Activated naive CD8-positive, alpha-beta T cell treated with anti-CD3 and anti-CD28 coated beads, Interleukin-2, amount 50 U/mL, for 24 hours (primary cell): ENCODE results near the gene SETDB1.

ENCODE experiments used
- ATAC-seq: fragments of 150-1000 bp; cut with Tn5 transposase; one replicate; pipeline ENCODE4 v1.10.0; 2021
- DNase-seq: peaks from one replicate; pipeline ENCODE4 v3.0.0; 2021
- H3K27ac Mint-ChIP-seq: one replicate; pipeline ENCODE4 v1.8.0; 2021; ENCODE audit warnings: mild to moderate bottlenecking, mixed read lengths
- H3K27me3 Mint-ChIP-seq: one replicate; pipeline ENCODE4 v1.8.0; 2021; ENCODE audit warnings: mixed read lengths
- H3K36me3 Mint-ChIP-seq: one replicate; pipeline ENCODE4 v1.8.0; 2021; ENCODE audit warnings: low read depth, mixed read lengths
- H3K4me1 Mint-ChIP-seq: one replicate; pipeline ENCODE4 v1.8.0; 2021; ENCODE audit warnings: mixed read lengths
- H3K4me3 Mint-ChIP-seq: one replicate; pipeline ENCODE4 v1.8.0; 2021; ENCODE audit warnings: mild to moderate bottlenecking, moderate library complexity, mixed read lengths
- H3K9me3 Mint-ChIP-seq: one replicate; pipeline ENCODE4 v1.8.0; 2021; ENCODE audit warnings: mixed read lengths

Gene SETDB1

GRCh38 chr1:150963321-150964163 lies 37.4 kb downstream of the SETDB1 start:
- no peak overlapping the region for H3K4me3 Mint-ChIP-seq
- H3K4me1 Mint-ChIP-seq = peaks cover 1% of the 10 kb centered on the region
- H3K27ac Mint-ChIP-seq = no peak overlapping the region
- H3K27me3 Mint-ChIP-seq = no peaks in the 10 kb centered on the region
- no peak for DNase-seq
- ATAC-seq = no peak
- H3K9me3 Mint-ChIP-seq = no peaks in the 10 kb centered on the region
- peaks cover 77% of the 10 kb centered on the region for H3K36me3 Mint-ChIP-seq

- ATAC-seq = no peak
- no peak for DNase-seq
- Mint-ChIP-seq H3K9me3 (no peaks in the 10 kb centered on the region), H3K4me3 (no peak overlapping the region), H3K36me3 (peaks cover 77% of the 10 kb centered on the region), H3K27me3 (no peaks in the 10 kb centered on the region), H3K4me1 (peaks cover 1% of the 10 kb centered on the region), H3K27ac (no peak overlapping the region)
These were observed 38.0 kb downstream of the SETDB1 start for GRCh38 chr1:150964164-150964489.

GRCh38 chr1:150965605-150966004 lies 39.4 kb downstream of the SETDB1 start:
- no peaks in the 10 kb centered on the region for H3K9me3 Mint-ChIP-seq
- no peak overlapping the region for H3K4me3 Mint-ChIP-seq
- peaks cover 67% of the 10 kb centered on the region for H3K36me3 Mint-ChIP-seq
- no peak for ATAC-seq
- H3K4me1 Mint-ChIP-seq = peaks cover 7% of the 10 kb centered on the region
- no peak overlapping the region for H3K27ac Mint-ChIP-seq
- no peaks in the 10 kb centered on the region for H3K27me3 Mint-ChIP-seq
- no peak for DNase-seq

- H3K9me3 Mint-ChIP-seq = no peaks in the 10 kb centered on the region
- H3K4me1 Mint-ChIP-seq = peaks cover 11% of the 10 kb centered on the region
- H3K4me3 Mint-ChIP-seq = no peak overlapping the region
- no peak for DNase-seq
- H3K27ac Mint-ChIP-seq = no peak overlapping the region
- H3K36me3 Mint-ChIP-seq = peaks cover 64% of the 10 kb centered on the region
- ATAC-seq = no peak
- H3K27me3 Mint-ChIP-seq = no peaks in the 10 kb centered on the region
These were observed 39.8 kb downstream of the SETDB1 start for GRCh38 chr1:150966011-150966410.

DNA sequence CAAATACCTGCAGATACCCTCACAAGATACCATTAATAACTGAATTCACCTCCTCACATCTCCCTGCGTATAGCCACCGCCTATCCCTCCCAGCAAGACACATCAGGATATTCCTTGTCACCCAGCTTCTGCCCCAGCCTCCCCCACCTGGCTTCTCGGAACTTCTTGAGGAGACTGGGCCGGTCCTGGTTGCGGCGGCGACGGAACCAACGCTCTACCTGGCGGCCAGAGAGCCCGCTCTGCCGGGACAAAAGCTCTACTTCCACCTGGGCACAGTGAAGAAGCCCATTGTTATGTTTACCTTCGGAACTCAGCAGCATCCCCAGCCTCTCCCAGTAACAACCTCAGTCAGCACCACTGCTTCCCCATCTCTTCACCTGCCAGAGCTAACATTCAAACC lies 41.8 kb downstream of the SETDB1 start:
- no peak for ATAC-seq
- H3K27ac Mint-ChIP-seq = peak overlapping the region; percentile 14
- peaks cover 59% of the 10 kb centered on the region for H3K36me3 Mint-ChIP-seq

GRCh38 chr1:150968491-150968890 lies 42.3 kb downstream of the SETDB1 start:
- ATAC-seq (no peak), DNase-seq (no peak)
- H3K27me3 Mint-ChIP-seq = no peaks in the 10 kb centered on the region
- no peak overlapping the region for H3K4me3 Mint-ChIP-seq
- peaks cover 60% of the 10 kb centered on the region for H3K36me3 Mint-ChIP-seq
- H3K4me1 Mint-ChIP-seq = peaks cover 35% of the 10 kb centered on the region
- H3K9me3 Mint-ChIP-seq = no peaks in the 10 kb centered on the region
- H3K27ac Mint-ChIP-seq = no peak overlapping the region

More for the DNA sequence above, 41.8 kb downstream of the SETDB1 start:
- H3K4me1 Mint-ChIP-seq = peaks cover 29% of the 10 kb centered on the region
- H3K4me3 Mint-ChIP-seq = no peak overlapping the region
- DNase-seq = no peak
- H3K9me3 Mint-ChIP-seq = no peaks in the 10 kb centered on the region
- H3K27me3 Mint-ChIP-seq = no peaks in the 10 kb centered on the region

- H3K4me1 Mint-ChIP-seq = peaks cover 36% of the 10 kb centered on the region
These were observed 43.5 kb downstream of the SETDB1 start for GRCh38 chr1:150969626-150970025.

GRCh38 chr1:150970808-150971582 lies 44.8 kb downstream of the SETDB1 start:
- peak overlapping the region; percentile 22 for H3K4me3 Mint-ChIP-seq
- peaks cover 40% of the 10 kb centered on the region for H3K36me3 Mint-ChIP-seq
- DNase-seq = no peak

More at GRCh38 chr1:150969626-150970025, 43.5 kb downstream of the SETDB1 start:
- DNase-seq = no peak
- ATAC-seq = no peak
- Mint-ChIP-seq H3K36me3 (peaks cover 51% of the 10 kb centered on the region), H3K27ac (peak overlapping the region; percentile 35), H3K9me3 (no peaks in the 10 kb centered on the region), H3K27me3 (no peaks in the 10 kb centered on the region), H3K4me3 (no peak overlapping the region)

DNA sequence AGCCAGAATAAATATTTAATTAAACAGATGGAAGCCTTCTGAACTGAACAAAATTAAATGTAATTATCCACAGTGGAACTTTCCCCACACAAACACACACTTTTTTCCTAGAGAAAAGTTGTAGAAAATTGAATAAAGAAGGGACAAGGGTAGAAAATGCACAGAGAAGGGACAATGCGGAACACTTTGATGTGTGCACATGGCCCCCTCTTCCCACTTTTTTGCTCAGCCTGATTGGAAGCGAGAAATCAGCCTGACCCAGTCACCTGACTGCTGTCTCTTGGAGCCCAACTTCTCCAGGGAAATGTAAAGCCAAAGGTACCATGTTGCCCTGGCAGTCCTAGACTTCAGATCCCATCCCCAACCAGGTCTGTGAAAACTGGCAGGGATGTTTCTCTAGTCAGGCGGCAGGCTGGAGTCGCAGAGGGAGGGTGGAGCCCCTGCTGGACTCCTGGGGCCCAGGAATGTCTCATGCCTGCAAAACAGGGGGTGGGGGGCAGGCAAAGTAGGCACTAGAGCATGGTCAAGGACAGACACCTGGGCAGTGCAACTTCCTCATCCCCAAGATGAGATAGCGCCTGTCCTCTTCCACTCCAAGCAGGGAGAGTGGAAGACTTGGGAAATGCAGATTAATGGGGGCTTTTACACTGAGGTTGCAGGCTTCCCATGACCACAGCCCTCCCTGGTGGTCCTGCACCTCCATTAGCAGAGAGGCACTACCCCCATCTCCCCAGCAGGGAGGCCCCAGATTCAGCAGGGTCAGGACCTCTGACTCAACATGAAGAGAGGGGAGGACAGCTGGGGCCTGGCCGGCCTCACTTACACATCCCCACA lies 45.6 kb downstream of the SETDB1 start:
- ATAC-seq = no peak
- H3K4me3 Mint-ChIP-seq = peak overlapping the region; percentile 90
- peaks cover 51% of the 10 kb centered on the region for H3K4me1 Mint-ChIP-seq
- H3K27me3 Mint-ChIP-seq = no peaks in the 10 kb centered on the region
- H3K9me3 Mint-ChIP-seq = no peaks in the 10 kb centered on the region
- H3K27ac Mint-ChIP-seq = peak overlapping the region; percentile 90
- H3K36me3 Mint-ChIP-seq = peaks cover 32% of the 10 kb centered on the region
- DNase-seq = no peak

More at GRCh38 chr1:150970808-150971582, 44.8 kb downstream of the SETDB1 start:
- Mint-ChIP-seq H3K27ac (peak overlapping the region; percentile 74), H3K4me1 (peaks cover 43% of the 10 kb centered on the region), H3K9me3 (no peaks in the 10 kb centered on the region), H3K27me3 (no peaks in the 10 kb centered on the region)
- no peak for ATAC-seq

DNA sequence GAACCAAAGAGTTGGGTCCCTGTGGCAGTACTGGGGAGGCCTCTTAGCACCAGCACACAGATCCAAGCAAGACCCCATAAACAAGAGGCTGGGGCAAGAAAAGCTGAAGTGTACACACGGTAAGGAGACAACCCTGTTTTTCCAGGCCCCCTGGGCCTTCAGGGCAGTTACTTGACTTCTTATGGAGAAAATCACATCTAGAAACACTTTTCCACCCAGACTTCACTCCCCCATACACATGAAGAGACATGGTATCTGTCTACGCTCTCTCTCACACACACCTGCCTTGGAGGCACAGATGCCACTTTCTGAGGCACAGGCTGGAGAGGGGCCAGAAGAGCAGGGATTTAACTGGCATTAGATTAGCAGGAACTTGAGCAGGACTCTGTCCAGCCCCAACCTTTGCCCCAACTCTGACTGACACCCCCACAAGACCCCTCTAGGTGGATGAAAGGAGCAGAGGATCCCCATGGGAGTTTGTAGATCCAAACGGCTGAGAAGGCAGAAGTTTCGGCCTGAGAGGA lies 46.3 kb downstream of the SETDB1 start:
- Mint-ChIP-seq H3K4me3 (peak overlapping the region; percentile 90), H3K9me3 (no peaks in the 10 kb centered on the region), H3K27ac (peak overlapping the region; percentile 90), H3K36me3 (peaks cover 26% of the 10 kb centered on the region), H3K27me3 (no peaks in the 10 kb centered on the region), H3K4me1 (peaks cover 58% of the 10 kb centered on the region)
- ATAC-seq (no peak), DNase-seq (no peak)

DNA sequence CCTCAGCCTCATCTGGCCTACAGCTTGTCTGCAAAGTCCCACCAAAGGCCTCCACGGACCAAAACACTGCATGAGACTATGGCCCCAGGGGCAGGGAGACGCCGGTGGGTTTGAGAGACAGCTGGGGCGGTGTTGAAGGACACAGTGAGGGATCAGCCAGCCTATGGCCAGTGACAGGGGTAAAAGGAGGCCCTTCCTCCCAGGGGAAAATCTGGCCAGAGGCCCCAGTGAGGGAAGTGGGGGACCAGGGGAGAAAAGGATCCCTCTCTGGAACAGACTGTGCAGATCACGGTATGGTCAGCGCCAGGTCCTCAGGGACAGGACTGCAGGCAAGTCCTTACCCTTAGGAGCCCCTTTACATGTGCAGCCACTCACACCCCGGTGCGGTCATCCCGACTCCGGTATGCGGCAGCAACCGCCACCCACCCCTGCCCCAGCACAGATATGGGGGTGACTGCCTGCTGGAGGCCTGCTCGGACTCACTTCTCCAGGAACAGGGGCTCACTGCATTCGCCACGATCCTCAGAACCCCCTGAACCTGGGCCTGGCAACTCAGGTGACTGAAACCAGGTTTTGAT lies 47.2 kb downstream of the SETDB1 start:
- peak; percentile 35 for DNase-seq
- Mint-ChIP-seq H3K9me3 (no peaks in the 10 kb centered on the region), H3K4me1 (peaks cover 65% of the 10 kb centered on the region), H3K27me3 (no peaks in the 10 kb centered on the region), H3K36me3 (peaks cover 17% of the 10 kb centered on the region), H3K4me3 (peak overlapping the region; percentile 90), H3K27ac (peak overlapping the region; percentile 90)
- ATAC-seq = no peak

DNA sequence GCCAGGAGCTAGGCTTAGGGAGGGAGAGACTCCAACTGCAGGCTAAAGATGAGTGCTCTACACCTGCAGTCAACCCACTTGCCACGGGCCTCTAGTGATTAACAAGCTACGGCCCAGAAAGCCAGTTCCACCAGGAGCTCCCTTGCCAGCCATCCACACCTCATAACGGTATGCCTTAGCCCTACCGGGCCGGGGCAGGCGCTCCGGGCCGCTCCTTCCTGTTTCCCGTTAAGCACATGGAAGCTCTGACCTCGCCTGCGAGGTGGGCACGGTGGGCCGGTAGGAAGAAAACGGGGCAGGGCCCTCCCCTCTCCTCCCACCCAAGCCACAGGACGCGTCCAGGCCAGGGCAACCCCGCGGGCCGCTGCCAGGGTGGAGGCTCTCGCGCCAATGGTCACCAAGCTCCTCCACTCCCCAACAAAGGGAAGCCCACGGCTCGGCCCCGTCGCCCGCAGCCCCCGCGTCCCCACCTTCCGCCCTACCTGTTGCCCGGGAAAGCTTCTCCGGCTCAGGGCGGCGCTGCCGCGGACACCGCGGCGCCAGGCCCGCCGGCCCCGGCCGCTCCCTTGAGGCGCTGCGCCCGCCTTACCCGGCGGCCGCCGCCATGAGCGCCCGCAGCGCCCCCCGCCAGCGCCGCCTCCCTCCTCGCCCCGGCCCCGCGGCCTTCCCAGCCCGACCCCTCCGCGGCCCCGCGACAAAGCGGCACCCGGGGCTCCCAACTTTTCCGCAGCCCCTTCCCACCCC lies 47.8 kb downstream of the SETDB1 start:
- peak; percentile 46 for DNase-seq

More for the DNA sequence above, 47.8 kb downstream of the SETDB1 start:
- peak overlapping the region; percentile 90 for H3K4me3 Mint-ChIP-seq
- H3K27ac Mint-ChIP-seq = peak overlapping the region; percentile 90
- H3K9me3 Mint-ChIP-seq = no peaks in the 10 kb centered on the region
- H3K27me3 Mint-ChIP-seq = no peaks in the 10 kb centered on the region
- ATAC-seq = peak; percentile 12
- H3K36me3 Mint-ChIP-seq = peaks cover 15% of the 10 kb centered on the region
- H3K4me1 Mint-ChIP-seq = peaks cover 70% of the 10 kb centered on the region
